ENCODE data around the gene SAYSD1.

DNA sequence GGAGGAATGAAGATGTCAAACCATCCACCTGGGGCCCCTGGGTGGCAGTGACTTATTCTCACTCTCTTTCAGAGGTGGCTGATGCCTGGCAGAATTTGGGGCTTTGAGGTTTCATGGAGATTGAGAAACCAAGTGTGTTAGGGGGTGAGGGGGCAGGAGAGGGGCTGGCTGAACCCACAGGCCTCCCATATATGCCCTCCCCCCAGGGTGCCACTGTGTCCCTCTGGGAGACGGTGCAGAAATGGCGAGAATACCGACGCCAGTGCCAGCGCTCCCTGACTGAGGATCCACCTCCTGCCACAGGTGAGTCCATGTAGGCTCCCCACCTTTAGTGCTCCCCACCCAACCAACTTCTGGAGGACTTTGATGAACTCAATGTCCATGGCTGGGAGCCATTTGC, 58.8 kb downstream of the SAYSD1 start:
- TF ChIP-seq SIN3A (IDR thresholded peaks at IDR 0.05; ENCODE audit: borderline replicate concordance, insufficient read depth, low read length) (no peak), POLR2AphosphoS5 (IDR thresholded peaks at IDR 0.05; ENCODE audit: low read depth, low read length) (no peak), REST (IDR thresholded peaks at IDR 0.05; ENCODE audit: insufficient read depth in 1 of 2, low read depth in 2 of 2, low read length in 2 of 2) (no peak)

All from PFSK-1 (cell line).